ENCODE results near the gene AKNAD1.

The AKNAD1 gene

GRCh38 chr1:108808438-108808837 is 48.5 kb downstream of the AKNAD1 start:
- no peak overlapping the region for H3K4me3 ChIP-seq (replicated peaks; ENCODE audit: low read depth, low read length)
- TF ChIP-seq CTCF (IDR thresholded peaks at IDR 0.05; ENCODE audit: insufficient read depth, low read length, poor library complexity, severe bottlenecking): no peak
- DNase-seq (ENCODE audit: extremely low read depth, insufficient read length): no peak
- no peaks in the 10 kb centered on the region for H3K27me3 ChIP-seq (replicated peaks; ENCODE audit: control insufficient read depth, insufficient read depth, low read length)
- peaks cover 4% of the 10 kb centered on the region for H3K36me3 ChIP-seq (ENCODE audit: control insufficient read depth, insufficient read depth, low read length)

GRCh38 chr1:108803548-108803947 is 53.3 kb downstream of the AKNAD1 start:
- H3K27me3 ChIP-seq (replicated peaks; ENCODE audit: control insufficient read depth, insufficient read depth, low read length): no peaks in the 10 kb centered on the region
- H3K36me3 ChIP-seq (ENCODE audit: control insufficient read depth, insufficient read depth, low read length): peaks cover 6% of the 10 kb centered on the region

GRCh38 chr1:108801101-108801500 is 55.8 kb downstream of the AKNAD1 start:
- no peak for DNase-seq (ENCODE audit: extremely low read depth, insufficient read length)
- Histone ChIP-seq H3K4me3 (replicated peaks; ENCODE audit: low read depth, low read length) (no peak overlapping the region), H3K36me3 (ENCODE audit: control insufficient read depth, insufficient read depth, low read length) (peaks cover 6% of the 10 kb centered on the region), H3K27me3 (replicated peaks; ENCODE audit: control insufficient read depth, insufficient read depth, low read length) (no peaks in the 10 kb centered on the region)
- no peak for TF ChIP-seq CTCF (IDR thresholded peaks at IDR 0.05; ENCODE audit: insufficient read depth, low read length, poor library complexity, severe bottlenecking)

More at GRCh38 chr1:108803548-108803947, 53.3 kb downstream of the AKNAD1 start:
- H3K4me3 ChIP-seq (replicated peaks; ENCODE audit: low read depth, low read length): no peak overlapping the region
- no peak for DNase-seq (ENCODE audit: extremely low read depth, insufficient read length)
- no peak for TF ChIP-seq CTCF (IDR thresholded peaks at IDR 0.05; ENCODE audit: insufficient read depth, low read length, poor library complexity, severe bottlenecking)

GRCh38 chr1:108799001-108799400 is 57.9 kb downstream of the AKNAD1 start:
- Histone ChIP-seq H3K36me3 (ENCODE audit: control insufficient read depth, insufficient read depth, low read length) (peaks cover 5% of the 10 kb centered on the region), H3K4me3 (replicated peaks; ENCODE audit: low read depth, low read length) (no peak overlapping the region), H3K27me3 (replicated peaks; ENCODE audit: control insufficient read depth, insufficient read depth, low read length) (no peaks in the 10 kb centered on the region)
- no peak for DNase-seq (ENCODE audit: extremely low read depth, insufficient read length)
- no peak for TF ChIP-seq CTCF (IDR thresholded peaks at IDR 0.05; ENCODE audit: insufficient read depth, low read length, poor library complexity, severe bottlenecking)

- H3K36me3 ChIP-seq (ENCODE audit: control insufficient read depth, insufficient read depth, low read length): no peaks in the 10 kb centered on the region; the same call in none of the 2 replicates
- no peak for DNase-seq (ENCODE audit: extremely low read depth, insufficient read length)
- H3K27me3 ChIP-seq (replicated peaks; ENCODE audit: control insufficient read depth, insufficient read depth, low read length): no peaks in the 10 kb centered on the region
- no peak overlapping the region for H3K4me3 ChIP-seq (replicated peaks; ENCODE audit: low read depth, low read length)
- no peak for TF ChIP-seq CTCF (IDR thresholded peaks at IDR 0.05; ENCODE audit: insufficient read depth, low read length, poor library complexity, severe bottlenecking)
Observed at GRCh38 chr1:108792420-108792819, 64.5 kb downstream of the AKNAD1 start.

GRCh38 chr1:108791790-108792189 is 65.1 kb downstream of the AKNAD1 start:
- Histone ChIP-seq H3K36me3 (ENCODE audit: control insufficient read depth, insufficient read depth, low read length) (no peaks in the 10 kb centered on the region; the same call in 1 of the 2 replicates), H3K27me3 (replicated peaks; ENCODE audit: control insufficient read depth, insufficient read depth, low read length) (no peaks in the 10 kb centered on the region), H3K4me3 (replicated peaks; ENCODE audit: low read depth, low read length) (no peak overlapping the region)
- no peak for DNase-seq (ENCODE audit: extremely low read depth, insufficient read length)
- no peak for TF ChIP-seq CTCF (IDR thresholded peaks at IDR 0.05; ENCODE audit: insufficient read depth, low read length, poor library complexity, severe bottlenecking)
